Stimulated activated CD8-positive, alpha-beta memory T cell treated with anti-CD3 and anti-CD28 coated beads, Interleukin-7, amount 100 ng/mL, for 24 hours (primary cell): ENCODE results near the gene FRAS1.
"Not testable (repeated sequence)": the region's sequence is repeated elsewhere in the genome, so short reads cannot be mapped to it uniquely, and the experiment has no call there.

Experiments
- DNase-seq: peaks from one replicate; pipeline ENCODE4 v3.0.0-alpha.2; 2020; ENCODE audit warnings: low read depth

Gene FRAS1

DNA sequence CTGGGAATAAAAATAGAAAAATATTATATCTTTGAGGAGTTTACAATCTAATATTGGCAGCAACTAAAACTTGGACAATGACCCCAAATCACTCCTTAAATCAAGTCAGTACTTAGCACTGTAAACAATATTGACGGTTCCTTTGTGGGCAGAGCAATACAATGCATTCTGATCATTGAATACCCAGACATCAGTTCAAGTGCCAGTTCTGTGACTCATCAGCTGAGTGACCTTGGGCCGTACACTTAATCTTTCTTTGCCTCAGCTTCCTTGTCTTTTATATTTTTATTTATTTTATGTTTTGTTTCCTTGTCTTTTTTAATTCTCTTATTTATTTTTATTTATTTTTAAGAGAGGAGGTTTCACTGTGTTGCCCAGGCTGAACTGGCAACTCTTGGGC is 382.2 kb downstream of the FRAS1 start:
- no peak for DNase-seq

DNA sequence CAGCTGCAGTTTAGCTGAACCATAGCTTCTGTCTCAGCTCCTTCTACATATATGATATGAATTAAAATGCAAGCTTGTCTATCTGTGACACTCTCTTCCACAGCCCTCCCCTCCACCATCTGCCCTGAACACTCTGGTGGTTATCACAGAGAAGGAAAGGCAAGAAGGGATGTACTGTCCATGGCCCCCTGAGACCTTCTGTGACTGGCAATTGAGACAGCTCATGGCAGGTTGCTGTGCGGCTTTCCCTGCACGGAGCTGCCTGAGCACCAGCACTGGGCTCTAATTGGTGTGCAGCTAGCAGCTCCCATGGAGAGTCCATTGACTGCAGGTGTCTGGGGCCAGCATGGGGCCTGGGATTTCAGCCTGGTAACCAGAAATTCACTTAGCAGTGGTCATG is 384.6 kb downstream of the FRAS1 start:
- DNase-seq, result no peak

DNA sequence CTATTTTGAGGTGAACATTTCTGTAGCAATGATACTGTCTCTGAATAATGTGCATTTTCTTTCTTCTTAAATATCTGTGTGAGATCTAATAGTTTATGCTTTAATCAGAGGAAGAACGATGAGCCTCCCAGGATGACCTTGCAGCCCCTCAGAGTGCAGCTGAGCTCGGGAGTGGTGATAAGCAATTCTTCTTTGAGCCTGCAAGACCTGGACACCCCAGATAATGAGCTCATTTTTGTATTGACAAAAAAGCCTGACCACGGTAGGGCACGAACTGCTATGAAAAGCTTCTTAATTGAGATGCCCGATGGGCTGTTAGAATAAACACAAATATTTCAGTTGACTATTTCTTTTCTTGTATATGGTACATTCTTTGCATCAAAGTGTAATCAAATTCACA is 389.5 kb downstream of the FRAS1 start:
- DNase-seq, result no peak

DNA sequence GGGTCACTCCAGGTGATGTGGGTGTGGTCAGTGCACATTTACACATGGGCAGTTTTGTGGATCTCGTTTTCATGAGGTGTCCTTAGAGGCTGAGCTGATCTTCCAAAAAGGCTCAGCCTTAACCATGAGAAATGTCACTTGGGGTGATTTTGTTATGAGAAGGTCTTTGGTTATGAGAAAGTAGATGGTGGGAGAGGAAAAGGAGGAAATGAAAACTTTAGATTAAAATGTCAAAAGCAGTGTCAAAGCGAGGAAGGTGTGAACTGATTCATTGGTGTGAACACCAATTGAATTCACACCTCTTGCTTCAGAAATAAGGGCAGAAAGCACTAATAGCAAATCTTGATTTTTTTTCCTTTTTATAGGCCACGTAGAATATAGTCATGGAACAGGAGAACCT is 394.3 kb downstream of the FRAS1 start:
- no peak for DNase-seq

DNA sequence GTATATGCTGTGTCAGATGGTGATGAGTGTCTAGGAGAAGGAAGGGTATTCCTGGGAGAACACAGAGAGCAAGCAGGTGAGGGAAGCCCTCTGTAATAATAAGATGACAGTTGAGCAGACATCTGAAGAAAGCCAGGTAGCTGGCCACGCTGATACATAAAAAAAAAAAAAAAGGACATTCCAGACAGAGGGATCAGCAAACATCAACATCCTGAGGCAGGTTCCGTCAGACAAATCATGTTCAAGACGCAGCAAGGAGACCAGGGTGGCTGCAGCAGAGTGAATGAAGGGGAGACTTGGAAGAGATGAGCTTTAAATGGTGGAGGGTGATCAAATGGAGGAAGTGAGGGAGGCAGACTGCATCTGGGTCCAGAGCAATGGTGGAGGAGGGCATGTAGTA is 396.9 kb downstream of the FRAS1 start:
- DNase-seq, result no peak

DNA sequence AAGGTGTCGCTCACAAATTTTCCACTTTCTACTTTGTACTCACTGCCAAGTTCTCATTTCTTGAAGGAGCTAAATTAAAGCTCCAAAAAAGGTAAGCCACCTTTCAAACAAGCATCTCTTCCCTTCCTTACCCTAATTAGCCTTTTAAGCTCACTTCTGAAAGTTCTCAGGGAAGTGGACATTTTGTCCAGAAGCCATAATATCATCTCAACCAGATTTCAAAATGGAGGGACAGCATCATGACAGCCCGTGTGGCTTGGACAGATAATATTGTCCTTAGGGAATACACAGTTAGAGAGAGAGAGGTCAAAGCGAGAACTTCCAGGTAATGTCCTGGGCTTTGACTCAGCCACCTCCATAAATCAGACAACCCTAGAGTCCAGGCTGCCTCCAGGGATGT is 400.6 kb downstream of the FRAS1 start:
- DNase-seq, result no peak

DNA sequence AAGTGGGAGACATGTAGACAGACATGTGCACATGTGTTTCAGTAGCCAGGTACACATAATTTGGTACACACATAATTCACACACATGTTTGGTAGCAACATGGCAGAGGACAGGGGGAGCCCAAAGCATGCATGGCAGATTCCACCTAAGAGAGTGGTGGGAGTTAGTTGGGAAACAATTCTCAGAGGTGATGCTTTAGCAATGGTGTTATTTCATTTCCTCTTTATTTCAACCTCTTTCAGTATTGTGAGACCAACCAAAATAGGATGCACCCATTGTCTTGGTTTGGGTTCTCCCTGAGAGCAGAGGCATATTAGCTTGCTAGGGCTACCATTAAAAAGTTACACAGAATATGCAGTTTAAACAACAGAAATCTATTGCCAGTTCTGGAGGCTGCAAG is 402.2 kb downstream of the FRAS1 start:
- DNase-seq, result no peak

DNA sequence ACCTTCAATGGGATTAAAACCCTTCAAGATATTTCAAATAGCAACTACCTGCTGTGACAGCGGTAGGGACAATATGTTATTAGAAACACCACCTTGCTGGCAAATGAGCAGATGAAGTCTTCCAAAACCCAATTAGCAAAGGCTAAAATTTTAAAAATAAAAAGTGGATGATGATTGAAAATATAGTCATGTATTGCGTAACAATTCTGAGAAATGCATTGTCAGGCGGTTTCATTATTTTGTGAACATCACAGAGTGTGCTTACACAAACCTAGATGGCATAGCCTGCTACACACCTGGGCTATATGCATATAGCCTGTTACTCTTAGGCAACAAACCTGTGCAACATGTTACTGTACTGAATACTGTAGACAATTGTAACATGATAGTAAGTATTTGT is 403.2 kb downstream of the FRAS1 start:
- no peak for DNase-seq

DNA sequence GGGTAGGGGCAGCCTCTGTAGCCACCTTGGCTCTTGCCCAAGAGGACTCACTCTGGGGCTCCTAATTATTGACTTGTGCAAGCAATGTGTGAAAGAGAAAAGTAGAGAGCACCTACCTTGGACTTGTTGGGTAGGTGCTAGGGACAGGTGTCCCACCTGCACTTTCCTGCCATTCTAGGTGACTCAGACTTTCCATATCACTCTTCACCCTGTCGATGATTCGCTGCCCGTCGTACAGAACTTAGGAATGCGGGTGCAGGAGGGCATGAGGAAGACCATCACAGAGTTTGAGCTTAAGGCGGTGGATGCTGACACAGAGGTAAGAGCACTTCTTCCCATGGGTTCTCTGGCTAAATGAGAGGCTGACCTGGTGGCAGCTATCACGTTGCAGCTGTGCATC is 407.1 kb downstream of the FRAS1 start:
- no peak for DNase-seq

DNA sequence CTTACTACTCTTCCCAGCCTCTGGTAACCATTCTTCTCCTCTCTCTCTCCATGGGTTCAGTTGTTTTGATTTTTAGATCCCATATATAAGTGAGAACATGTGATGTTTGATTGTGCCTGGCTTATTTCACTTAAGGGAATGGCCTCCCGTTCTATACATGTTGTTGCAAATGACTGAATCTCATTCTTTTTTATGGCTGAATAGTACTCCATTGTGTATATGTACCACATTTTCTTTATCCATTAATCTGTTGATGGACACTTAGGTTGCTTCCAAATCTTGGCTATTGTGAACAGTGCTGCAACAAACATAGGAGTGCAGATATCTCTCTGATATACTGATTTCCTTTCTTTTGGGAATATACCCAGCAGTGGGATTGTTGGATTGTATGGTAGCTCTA is 410.1 kb downstream of the FRAS1 start:
- not testable (repeated sequence) for DNase-seq

DNA sequence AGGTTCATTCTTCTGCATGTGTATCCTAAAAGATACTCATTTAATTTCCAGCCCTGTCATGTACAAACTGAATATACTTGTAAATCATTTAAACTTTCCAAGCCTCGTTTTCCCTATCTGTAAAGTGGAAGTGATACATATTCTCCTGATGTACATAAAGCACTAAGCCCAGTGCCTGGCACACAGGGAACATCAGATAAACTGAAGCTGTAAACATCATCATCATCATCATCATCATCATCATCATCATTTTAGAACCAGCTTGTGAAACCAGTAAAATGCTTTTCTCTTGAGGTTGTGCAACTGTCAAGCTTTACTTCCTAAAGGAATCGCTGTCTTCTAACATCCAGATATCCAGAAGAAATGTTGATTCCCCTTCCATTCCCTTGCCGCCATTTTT is 411.1 kb downstream of the FRAS1 start:
- DNase-seq, result no peak

DNA sequence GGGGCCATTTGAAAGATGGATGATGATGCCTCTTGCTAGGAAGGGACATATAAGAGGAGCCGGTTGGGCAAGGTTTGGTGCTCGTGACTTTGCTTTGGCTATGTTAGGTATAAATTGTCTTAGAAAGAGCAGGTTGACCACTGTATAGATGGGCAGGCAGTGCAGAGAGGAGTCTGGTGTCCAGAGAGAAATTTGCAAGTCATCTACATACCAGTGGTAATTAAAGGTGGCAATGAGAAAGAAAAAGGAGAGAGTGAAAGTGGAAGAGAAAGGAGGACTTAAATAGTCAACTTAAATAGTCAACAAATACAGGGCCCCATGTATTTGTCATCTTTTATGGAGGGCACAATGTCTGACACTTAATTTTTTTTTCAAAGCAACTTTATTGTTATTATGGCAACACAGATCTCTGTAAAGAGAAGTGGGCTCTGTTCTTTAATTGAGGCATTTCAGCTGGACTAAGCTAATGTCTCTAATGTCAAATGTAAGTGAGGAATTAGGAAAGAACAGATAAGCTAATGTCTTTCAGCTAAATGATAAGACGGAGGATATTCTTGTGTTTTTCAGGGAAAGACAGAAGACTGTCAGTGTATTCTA is 419.1 kb downstream of the FRAS1 start:
- no peak for DNase-seq

DNA sequence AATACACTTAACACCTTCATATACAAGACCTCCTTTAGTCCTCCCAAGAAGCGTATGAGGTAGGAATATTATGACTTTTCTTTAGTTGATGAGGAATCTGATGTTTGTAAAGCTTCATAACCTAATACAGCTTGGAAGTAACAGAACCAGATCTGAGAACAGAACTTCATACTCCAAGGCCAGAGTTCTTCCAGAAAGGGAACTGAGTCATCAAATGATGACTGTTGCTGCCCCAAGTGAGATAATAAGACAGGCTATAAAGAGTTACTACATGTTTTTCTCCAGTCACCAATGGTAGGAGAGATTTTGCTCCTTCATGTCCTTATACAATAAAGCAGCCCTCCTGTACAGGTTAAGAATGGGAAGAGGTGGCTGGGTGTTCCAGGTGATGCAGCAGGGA is 420.2 kb downstream of the FRAS1 start:
- DNase-seq, result no peak

DNA sequence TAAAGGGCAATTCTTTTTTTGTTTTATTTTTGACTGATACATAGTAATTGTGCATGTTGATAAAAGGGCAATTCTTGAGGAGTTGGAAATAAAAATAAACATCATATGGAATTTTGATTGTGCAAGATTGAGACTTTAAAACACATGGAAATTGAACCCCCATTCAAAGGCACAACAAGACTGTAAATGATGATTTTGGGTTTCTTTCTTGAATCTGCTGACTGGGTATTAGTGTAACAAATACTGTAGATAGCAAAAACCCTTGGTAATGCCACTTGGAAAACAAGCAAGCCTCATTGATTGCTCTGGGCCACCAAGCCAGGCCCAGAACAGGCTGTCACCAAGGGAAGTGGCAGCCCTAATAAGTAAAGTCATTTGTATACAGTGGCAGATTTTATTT is 421.4 kb downstream of the FRAS1 start:
- DNase-seq, result no peak

DNA sequence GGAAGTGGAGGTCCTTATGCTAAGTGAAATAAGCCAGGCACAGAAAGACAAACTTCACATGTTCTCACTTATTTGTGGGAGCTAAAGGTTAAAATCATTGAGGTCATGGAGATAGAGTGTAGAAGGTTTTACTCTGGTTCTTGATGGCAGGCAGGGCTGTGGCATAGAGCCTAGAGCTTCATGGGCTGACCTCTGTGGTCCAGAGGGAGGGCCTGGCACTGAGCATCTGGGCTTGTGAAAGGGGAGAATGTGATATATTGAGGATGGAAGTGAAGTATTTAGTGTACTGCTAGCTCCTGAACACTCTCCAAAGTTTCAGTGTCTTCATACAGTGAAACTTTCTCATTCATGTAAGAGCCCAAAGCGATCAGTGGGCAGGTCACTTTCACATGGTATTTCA is 423.2 kb downstream of the FRAS1 start:
- no peak for DNase-seq

DNA sequence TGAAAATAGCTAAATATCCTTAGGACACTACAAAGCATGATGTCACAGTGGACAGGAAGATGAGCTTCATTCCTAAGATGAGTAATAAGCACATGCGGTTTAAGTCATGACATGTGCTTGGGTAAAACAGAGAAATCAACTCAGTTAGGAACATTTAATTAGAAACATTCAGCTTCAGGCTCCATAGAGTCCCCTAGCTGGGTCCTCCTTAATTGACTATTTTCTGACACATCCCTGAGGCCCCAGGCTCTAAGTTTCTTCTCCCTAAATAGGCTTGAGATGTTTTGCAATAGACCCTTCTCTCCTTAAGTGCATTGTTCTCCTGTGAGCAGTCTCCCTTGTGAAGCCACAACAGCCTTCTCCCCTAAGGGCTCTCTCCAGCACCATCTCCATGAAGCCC is 424.1 kb downstream of the FRAS1 start:
- no peak for DNase-seq

DNA sequence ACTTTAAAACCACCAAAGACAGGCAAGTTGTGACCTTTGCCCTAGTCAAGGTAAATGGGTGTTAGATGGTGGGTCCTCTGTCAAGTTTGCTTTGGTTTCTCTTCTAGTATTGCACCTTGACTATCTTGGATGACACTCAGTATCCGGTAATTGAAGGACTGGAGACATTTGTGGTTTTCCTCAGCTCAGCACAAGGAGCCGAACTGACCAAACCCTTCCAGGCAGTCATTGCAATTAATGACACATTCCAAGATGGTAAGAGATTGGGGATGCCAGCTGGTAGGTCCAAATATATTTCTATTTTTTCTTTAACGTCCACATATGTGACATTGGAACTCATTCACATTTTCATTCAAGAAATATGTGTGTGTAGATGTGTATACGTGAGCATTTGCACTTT is 425.2 kb downstream of the FRAS1 start:
- DNase-seq, result no peak

DNA sequence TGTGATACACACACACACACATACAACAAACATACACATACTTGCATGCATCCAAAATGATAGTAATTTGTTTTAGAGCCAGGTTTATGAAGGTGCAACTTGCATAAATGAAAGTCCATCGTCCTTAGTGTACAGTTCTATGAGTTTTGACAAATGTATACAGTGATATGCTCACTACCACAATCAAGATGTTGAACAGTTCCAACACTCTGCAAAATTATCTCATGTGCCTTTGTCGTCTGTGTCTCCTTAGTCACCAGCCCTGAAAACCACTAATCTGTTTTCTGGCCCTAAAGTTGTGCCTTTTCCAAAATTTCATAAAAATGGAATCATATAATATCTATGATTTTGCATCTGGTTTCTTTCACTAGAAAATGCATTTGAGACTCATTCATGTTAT is 426.7 kb downstream of the FRAS1 start:
- no peak for DNase-seq

DNA sequence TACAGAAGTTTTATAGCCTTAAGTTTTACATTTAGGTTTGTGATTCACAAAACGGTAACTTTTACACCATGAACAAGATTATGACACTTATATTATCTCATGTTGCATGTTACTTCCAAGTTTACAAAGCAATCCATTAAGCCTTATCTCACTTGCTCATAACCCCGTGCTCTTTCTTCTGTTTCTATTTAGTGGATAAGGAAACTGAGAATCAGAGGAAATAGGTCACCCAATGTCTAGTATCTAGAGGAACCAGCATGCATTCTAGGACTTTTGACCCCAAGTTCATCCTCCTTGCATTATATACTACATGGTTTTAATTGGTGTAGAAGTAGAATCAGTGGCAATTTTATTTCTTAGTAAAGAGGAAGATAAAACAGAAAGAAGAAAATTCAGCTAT is 427.5 kb downstream of the FRAS1 start:
- DNase-seq, result no peak

DNA sequence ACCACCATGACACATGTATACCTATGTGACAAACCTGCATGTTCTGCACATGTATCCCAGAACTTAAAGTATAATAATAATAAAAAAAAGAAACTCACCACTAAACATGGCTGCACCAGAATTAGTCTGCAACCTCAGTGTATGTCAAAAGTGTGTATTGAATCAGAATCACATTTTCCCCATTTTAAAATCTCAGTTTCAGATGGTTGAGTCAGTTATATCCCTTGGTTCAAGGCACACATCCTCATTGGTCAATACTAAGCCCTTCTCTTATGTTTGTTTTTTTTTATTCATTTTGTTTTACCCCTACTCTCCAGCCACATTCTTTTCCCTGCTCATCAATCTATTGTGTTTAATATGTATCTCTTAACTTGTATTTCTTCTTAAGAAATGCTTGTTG is 436.6 kb downstream of the FRAS1 start:
- no peak for DNase-seq

DNA sequence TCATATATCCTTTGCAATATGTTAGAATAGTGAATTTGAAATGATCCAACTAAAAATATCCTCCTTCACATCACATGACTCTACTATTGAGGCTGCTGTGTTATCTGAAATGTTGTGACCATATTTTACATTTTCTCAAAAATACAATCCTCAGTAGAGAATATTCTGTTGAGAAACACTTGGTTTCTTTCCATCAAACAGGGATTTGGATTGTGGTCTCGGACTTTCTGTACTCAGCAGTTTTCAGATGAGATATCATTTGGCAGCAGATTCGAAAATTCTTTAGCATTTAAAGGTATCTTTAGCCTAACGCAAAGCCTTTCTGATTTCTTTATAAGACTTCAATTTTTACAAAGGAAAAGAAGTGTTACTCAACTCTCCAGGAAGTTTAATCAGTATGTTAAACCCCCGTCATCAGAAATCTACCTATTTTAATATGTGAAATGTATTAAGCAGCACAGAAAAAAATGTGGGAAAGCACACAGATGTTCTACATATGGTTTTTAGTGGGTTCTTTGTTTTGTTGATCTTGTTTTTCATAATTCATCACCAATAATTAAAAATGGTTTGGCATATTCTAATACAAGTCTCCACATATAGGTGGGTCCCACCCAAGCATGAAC is 439.0 kb downstream of the FRAS1 start:
- DNase-seq, result no peak

DNA sequence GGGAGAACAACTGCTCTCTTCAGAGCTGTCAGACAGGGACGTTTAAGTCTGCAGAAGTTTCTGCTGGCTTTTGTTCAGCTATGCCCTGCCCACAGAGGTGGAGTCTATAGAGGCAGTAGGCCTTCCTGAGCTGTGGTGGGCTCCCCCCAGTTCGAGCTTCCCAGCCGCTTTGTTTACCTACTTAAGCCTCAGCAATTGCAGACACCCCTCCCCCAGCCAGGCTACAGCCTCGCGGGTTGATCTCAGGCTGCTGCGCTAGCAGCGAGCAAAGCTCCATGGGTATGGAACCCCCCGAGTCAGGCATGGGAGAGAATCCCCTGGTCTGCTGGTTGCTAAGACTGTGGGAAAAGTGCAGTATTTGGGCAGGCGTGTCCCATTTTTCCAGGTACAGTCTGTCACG is 449.1 kb downstream of the FRAS1 start:
- DNase-seq, result not testable (repeated sequence)

DNA sequence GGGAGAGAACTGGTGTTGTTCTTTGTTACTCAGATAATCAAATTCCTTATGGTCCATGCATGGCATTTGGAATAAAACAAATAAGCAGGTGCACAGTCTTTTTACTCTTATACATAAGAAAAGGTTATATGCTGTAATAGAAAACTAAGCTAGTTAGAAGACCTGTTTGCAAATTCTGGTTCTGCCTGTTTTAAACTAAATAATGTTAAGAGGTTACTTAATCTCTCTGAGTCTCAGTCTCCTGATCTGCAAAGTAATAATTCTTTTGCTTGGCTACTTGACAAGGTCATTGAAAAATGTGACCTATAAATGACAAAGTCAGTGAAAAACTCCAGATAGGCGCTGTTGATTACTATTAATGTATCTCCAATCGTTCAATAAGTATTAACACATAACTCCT is 451.9 kb downstream of the FRAS1 start:
- no peak for DNase-seq

DNA sequence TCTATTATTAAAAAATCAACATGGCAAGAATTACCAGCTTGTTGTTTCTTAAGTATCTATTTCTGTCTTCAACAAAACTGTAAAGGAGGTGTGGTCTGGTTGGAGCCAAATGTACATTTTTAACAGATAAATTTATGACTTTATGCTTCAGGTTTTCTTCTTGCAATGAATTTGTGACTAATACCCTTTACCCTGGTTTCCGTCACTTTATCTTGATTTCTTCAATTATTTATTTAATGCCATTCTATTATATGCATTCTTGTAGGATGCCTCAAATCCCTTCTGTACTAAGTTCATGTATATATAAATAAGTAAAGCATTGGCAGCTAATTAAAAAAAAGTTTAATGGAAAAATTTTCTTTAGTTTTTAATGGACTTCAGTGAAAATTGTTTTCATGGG is 453.0 kb downstream of the FRAS1 start:
- DNase-seq, result no peak

DNA sequence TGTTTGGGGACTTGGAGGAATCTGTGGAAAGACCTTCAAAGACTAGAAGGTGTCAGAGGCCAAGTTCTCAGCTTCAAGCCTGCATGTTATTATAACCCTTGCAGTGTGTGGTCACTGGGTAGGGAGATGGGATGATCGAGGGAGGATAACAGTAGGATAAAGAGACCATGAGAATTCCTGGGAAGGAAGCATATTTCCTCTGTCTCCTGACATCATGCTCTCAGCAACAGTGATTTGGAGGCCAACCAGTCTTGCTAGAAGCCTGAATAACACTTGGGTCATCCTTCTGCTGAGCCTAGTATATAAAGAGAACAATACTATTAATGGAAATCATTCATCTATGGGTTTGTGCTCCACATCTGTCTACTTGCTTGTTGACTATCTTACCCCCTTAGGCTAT is 453.6 kb downstream of the FRAS1 start:
- DNase-seq, result no peak
